Ascending aorta (tissue), 2 donors: Measurements from ENCODE around the gene CAMTA1. TPM values are rescaled to one million over a fixed set of nuclear protein-coding genes. Genes with fewer than 3 reads are reported as not detected.

Experiments
- DNase-seq, 2 donors: peaks; one replicate each; pipeline ENCODE4 v3.0.0-alpha.2; 2019; ENCODE audit warnings: low spot score in 2 of 2
- H3K27ac ChIP-seq, 2 donors: fragments of 200-600 bp; sonication (generic); one replicate each; pipeline ENCODE4 v1.5.1; 2016 to 2017; ENCODE audit warnings: mild to moderate bottlenecking in 1 of 2
- H3K27me3 ChIP-seq: fragments of 200-600 bp; sonication (generic); one replicate; pipeline ENCODE4 v1.5.1; 2017
- H3K36me3 ChIP-seq, 2 donors: fragments of 200-600 bp; sonication (generic); one replicate each; pipeline ENCODE4 v1.5.1; 2016
- H3K4me1 ChIP-seq, 2 donors: fragments of 200-600 bp; sonication (generic); one replicate each; pipeline ENCODE4 v1.5.1; 2016 to 2017; ENCODE audit warnings: mild to moderate bottlenecking in 1 of 2
- H3K4me3 ChIP-seq, 2 donors: fragments of 200-600 bp; sonication (generic); one replicate each; pipeline ENCODE4 v1.5.1; 2016 to 2017; ENCODE audit warnings: mild to moderate bottlenecking in 1 of 2
- H3K9me3 ChIP-seq, 2 donors: fragments of 200-600 bp; sonication (generic); one replicate each; pipeline ENCODE4 v1.5.1; 2016
- intact Hi-C: fragments of 100-400 bp; cut with DNase I; formaldehyde crosslinking; loops from one replicate; pipeline ENCODE4 v1.15.1; 2023
- total RNA-seq: library from RNA; depleted of rRNA; stranded (reverse); fragments of >200 nt; gene quantifications from one replicate; pipeline ENCODE4 v1.1.0, GENCODE V29; 2016
- TF ChIP-seq, protein P1 (sequence below), 3 experiments: fragments of 200-600 bp in 2 of 3; fragments of 450-650 bp in 1 of 3; sonication (generic) in 2 of 3; IDR thresholded peaks; one replicate each; pipeline ENCODE4 v1.5.1; 2016 to 2019; ENCODE audit warnings: antibody characterized with exemption in 3 of 3, mild to moderate bottlenecking in 1 of 3, moderate library complexity in 1 of 3

The CAMTA1 gene
- total RNA-seq, 1 donor from 2014 or later = 53.3 TPM

- no peaks in the 10 kb centered on the region for H3K9me3 ChIP-seq
- H3K27me3 ChIP-seq = no peaks in the 10 kb centered on the region
- H3K4me3 ChIP-seq = no peak overlapping the region
- TF ChIP-seq, protein P1, sequence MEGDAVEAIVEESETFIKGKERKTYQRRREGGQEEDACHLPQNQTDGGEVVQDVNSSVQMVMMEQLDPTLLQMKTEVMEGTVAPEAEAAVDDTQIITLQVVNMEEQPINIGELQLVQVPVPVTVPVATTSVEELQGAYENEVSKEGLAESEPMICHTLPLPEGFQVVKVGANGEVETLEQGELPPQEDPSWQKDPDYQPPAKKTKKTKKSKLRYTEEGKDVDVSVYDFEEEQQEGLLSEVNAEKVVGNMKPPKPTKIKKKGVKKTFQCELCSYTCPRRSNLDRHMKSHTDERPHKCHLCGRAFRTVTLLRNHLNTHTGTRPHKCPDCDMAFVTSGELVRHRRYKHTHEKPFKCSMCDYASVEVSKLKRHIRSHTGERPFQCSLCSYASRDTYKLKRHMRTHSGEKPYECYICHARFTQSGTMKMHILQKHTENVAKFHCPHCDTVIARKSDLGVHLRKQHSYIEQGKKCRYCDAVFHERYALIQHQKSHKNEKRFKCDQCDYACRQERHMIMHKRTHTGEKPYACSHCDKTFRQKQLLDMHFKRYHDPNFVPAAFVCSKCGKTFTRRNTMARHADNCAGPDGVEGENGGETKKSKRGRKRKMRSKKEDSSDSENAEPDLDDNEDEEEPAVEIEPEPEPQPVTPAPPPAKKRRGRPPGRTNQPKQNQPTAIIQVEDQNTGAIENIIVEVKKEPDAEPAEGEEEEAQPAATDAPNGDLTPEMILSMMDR (IDR thresholded peaks at IDR 0.05) = no peak
- H3K4me1 ChIP-seq = no peaks in the 10 kb centered on the region
- H3K36me3 ChIP-seq = no peaks in the 10 kb centered on the region
- intact Hi-C loops = no loop called here
- H3K27ac ChIP-seq = no peak overlapping the region
- no peak for DNase-seq
Measured at GRCh38 chr1:7613106-7613850, 828.0 kb downstream of the CAMTA1 start.

DNA sequence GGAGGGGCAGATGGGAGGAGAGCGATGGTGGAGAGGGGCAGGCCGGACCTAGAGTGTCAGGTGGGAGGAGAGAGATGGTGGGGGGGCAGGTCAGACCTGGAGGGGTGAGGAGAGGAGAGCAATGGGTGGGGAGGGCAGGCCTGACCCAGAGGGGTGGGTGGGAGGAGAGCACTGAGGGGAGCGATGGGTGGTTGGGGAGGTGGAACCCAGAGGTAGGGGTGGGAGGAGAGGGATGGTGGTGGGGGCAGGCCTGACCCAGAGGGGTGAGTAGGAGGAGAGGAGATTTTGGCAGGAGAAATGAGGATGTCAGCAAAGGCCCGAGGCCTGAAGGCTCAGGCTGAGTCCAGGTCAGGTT is 828.6 kb downstream of the CAMTA1 start:
- TF ChIP-seq, protein P1 (IDR thresholded peaks at IDR 0.05) = no peak
- Histone ChIP-seq H3K4me3 (no peak overlapping the region), H3K27me3 (no peaks in the 10 kb centered on the region), H3K36me3 (no peaks in the 10 kb centered on the region), H3K4me1 (no peaks in the 10 kb centered on the region), H3K9me3 (no peaks in the 10 kb centered on the region), H3K27ac (no peak overlapping the region)
- no peak for DNase-seq
- intact Hi-C loops = no loop called here

DNA sequence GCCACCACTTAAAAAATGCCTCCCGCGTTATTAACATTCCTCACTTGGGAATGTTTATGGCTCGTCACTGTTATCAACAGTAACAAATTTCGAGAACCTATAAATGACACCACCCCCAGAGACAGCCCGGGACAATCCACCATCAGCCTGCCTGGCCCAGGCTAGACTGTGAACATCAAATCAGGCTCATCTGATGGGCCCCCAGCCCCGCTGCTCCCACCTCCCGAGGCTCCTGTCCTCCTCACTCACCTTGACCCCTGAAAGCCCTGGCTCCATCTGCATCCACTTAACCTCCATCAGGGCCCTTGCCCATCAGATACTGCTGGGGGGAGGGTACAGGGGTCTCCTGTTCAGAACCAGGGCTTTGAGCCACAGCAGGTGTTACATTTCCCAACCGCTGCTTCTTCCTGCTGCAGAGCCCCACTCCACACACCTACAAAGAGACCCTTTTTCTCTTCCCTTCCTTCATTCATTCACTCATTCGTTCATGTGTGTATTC is 829.4 kb downstream of the CAMTA1 start:
- Histone ChIP-seq H3K36me3 (no peaks in the 10 kb centered on the region), H3K27me3 (no peaks in the 10 kb centered on the region), H3K4me1 (no peaks in the 10 kb centered on the region), H3K27ac (no peak overlapping the region), H3K9me3 (no peaks in the 10 kb centered on the region), H3K4me3 (no peak overlapping the region)
- TF ChIP-seq, protein P1 (IDR thresholded peaks at IDR 0.05) = no peak
- intact Hi-C loops = no loop called here
- no peak for DNase-seq

GRCh38 chr1:7615138-7615537 is 829.9 kb downstream of the CAMTA1 start:
- no peaks in the 10 kb centered on the region for H3K36me3 ChIP-seq
- H3K27ac ChIP-seq = no peak overlapping the region
- intact Hi-C loops = no loop called here
- H3K27me3 ChIP-seq = no peaks in the 10 kb centered on the region
- no peak for DNase-seq
- H3K4me3 ChIP-seq = no peak overlapping the region
- H3K9me3 ChIP-seq = no peaks in the 10 kb centered on the region
- H3K4me1 ChIP-seq = no peaks in the 10 kb centered on the region
- TF ChIP-seq, protein P1 (IDR thresholded peaks at IDR 0.05) = no peak

- TF ChIP-seq, protein P1 (IDR thresholded peaks at IDR 0.05) = no peak
- DNase-seq = no peak
- Histone ChIP-seq H3K27ac (no peak overlapping the region), H3K9me3 (no peaks in the 10 kb centered on the region), H3K4me3 (no peak overlapping the region), H3K36me3 (no peaks in the 10 kb centered on the region), H3K4me1 (no peaks in the 10 kb centered on the region), H3K27me3 (no peaks in the 10 kb centered on the region)
- intact Hi-C loops = no loop called here
Measured at GRCh38 chr1:7616076-7616832, 831.0 kb downstream of the CAMTA1 start.
